UCSD-AML1 (cell line): Measurements from ENCODE around the gene ENOX1.

Source experiments
- DNase-seq: peaks from one replicate; lab custom pipeline; 2025; ENCODE audit not compliant: unreplicated experiment; lab: John Stamatoyannopoulos, UW

Gene ENOX1

DNA sequence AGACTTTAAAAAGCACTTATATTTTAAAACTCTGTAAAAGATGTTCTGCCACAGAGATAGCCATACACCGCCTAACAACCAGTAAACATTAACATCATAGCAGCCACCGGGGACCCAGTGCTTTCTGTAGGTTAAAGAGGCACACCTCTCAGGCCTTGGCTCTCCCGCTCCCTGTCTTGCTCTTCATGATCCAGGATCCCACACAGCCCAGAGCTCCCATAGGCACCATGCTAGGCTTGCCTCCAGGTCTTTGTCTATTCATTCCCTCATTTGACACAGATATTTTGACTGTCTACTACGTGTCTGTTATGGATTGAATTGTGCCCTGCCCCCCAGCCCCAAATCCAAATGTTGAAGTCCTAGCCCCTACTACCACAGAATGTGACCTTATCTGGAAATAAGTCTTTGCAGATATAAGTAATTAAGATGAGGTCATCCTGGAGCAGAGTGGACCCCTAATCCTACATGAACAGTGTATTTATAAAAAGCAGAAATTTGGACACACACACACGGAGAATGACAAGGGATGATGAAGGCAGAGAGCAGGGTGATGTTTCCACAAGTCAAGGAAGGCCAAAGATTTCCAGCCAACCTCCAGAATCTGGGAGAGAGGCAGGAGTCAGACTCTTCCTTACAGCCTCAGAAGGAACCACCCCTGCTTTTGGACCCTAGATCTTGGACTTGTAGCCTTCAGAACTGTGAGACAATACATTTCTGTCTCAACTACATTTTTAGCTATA lies 490.8 kb downstream of the ENOX1 start:
- no peak for DNase-seq

DNA sequence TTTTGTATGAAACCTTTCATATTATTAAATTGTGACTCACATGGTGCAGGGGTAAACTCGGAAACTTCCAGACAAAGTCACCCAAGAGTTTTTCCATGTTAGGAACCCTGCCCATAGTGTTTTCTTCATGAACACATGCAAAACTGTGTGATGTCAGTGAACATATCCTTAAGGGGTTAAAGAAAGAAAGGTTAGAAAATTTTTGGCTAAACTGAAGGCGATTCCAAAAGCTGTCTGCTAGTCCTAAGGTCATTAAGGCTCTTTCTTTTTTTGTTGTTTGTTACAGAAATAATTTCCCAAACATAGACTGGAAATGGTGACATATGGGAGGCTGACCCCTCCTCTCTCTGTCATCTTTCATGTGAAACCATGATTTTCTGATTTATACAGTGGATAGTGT lies 491.5 kb downstream of the ENOX1 start:
- DNase-seq: no peak

DNA sequence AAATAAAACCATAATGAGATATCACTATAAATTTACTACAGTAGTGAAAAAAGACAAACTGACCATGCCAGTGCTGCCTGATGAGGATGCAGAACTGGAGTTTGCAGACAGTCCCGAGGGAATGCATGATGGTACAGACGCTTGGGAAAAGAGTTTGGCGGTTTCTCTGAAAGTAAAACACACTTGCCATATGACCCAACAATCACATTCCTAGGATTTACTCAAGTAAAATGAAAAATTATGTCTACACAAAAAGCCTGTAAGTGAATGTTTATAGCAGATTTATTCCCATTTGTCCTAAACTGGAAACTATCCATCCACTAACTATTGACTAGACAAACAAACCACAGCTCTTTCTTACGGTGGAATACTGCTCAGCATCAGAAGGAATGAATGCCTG lies 492.4 kb downstream of the ENOX1 start:
- no peak for DNase-seq

DNA sequence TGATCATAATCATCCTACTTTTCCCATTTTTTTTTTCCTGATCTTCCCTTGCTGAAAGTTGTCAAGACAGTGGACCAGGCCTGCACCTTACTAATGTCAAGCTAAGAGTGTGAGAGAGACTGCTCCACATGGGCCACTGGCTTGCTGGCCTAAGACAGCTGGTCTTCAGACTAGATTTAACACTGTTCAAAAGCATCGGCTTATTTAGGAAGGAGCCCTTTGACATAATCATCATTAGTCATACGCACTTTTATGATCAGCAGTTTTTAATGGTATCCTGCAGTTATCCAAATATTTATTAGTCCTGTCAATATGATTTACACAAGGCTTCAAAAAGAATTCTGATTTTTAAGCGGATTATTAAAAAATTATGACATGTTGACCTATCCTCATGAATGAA lies 492.8 kb downstream of the ENOX1 start:
- no peak for DNase-seq

DNA sequence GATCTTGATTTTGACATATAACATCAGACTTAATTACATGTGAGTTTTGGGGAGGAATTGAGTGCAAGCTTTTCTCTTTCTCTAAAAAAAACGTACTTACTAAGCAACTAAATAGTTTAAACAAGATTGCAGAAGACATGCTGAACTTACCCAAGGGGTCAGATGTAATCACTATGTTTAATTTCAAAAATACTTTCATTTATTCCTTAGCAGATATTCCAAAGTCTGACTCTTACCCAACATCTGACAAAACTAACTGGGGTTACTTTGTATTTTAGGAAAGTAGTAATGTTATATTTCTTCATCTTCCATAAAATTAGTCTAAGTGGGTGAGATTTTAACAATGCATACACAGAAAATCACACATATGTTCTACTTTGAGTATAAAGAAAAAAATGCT lies 493.2 kb downstream of the ENOX1 start:
- no peak for DNase-seq

DNA sequence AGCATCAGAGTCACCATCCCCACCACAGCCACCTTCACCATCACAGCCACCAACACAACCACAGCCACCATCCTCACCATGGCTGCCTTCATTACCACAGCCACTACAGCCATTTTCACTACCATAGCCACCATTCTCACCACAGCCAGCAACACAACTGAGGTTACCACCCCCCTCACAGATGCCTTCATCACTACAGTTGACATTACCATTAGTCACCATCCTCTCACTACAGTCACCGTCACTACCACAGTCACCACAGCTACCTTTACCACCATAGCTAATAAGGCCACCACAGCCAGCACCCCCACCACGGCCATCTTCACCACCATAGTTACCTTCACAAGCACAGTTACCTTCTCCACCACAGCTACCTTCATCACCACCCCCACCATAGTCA lies 493.8 kb downstream of the ENOX1 start:
- DNase-seq: no peak

DNA sequence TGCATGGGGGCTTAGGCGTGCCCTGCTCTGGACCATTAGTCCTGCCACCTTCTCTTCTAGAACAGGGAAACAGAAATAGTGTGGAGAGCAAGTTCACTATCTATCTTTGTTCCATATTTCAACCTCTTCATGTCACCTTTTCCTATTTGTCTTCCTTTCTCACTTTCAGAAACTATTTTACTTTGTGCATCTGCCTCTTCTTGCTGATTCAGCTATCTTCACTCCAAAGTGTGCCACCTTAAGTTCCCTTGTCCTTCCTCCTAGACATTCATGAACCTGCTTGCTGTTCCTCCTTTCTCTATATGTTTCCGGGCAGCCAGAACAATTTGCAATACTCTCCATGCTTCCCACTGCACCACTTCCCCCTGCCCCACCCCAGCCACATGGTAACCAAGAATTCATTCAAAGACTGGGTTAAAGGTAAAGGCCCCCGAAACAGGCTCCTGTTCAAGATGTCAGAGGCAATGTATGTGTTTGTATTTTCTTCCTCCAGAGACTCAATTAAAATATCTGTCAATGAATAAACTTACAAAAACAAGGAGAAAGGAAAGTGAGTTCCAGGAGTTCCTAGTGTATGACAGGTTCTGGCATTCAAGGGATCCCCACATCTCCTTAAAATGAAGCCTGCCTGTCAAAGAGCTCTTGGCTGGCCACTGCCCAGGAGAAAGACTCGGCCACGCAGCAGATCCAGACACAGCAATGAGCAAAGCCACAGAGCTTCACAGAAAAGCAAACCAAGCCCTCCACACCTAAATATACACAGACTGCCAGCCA lies 495.3 kb downstream of the ENOX1 start:
- no peak for DNase-seq

DNA sequence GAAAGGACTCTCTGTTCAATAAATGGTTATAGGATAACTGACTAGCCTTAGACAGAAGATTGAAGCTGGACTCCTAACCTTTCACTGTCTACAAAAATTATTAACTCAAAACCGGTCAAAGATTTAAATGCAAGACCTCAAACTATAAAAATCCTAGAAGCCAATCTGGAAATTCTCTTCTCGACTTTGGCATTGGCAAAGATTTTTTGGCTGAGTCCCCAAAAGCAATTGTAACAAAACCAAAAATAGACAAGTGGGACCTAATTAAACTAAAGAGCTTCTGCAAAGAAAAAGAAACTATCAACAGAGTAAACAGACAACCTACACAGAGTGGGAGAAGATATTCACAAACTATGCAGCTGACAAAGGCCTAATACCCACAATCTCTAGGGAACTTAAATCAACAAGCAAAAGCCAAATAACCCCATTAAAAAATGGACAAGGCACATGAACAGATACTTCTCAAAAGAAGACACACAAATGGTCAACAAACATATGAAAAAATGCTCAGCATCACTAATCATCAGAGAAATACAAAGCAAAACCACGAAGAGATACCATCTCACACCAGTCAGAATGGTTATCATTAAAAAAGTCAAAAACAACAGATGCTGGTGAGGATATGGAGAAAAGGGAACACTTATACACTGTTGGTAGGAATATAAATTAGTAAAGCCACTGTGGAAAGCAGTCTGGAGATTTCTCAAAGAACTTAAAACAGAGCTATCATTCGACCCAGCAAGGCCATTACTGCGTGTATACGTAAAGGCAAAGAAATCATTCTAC lies 497.1 kb downstream of the ENOX1 start:
- DNase-seq: no peak

DNA sequence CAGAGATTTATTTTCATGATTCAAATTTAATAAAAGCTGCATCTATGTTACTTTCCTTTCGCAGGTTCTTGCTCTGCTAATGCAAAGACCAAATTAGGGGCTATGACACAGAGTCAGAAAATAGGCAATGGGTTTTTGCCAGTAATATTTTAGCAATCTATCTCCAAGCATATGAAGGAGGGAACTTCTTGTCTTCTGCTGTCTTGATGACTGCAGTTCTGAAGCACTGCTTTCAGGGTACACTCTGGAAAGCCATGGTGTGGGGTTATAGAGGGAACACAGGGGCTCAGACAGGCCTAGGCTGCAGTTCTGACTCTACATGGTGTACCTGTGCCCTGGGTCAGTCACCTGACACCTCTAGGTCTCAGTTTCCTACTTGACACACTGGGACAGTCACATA lies 500.0 kb downstream of the ENOX1 start:
- no peak for DNase-seq

DNA sequence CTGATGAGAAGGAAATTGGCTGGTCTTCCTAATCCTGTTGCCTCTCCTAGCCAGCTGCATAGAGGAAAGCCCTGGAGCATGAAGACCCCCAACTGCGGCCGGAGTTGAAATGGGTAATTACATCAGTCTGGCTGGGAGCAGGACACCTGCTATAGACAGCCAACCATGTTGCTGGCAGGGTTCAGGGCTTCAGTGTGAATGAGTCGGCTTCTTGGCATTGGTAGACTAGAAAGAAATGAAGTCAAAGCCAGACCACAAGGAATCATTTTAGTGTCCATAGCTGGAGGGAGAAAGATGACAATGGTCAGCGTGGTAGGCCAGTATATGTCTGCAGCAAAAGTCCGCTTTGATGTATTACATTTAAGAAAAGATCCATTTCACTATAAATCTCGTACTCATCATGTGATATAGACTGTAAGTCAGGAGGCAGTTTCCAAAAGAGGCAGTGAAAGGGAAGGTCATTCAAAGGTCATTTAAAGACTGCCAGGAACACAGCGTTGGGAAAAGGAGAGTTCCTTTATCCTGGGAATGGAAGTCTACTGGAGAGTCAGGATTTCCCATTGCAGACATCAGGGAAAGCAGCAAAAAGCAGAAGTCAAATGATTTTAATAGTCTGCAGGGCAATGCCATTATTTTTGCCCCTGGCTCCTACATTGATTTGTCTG lies 500.7 kb downstream of the ENOX1 start:
- DNase-seq: no peak

DNA sequence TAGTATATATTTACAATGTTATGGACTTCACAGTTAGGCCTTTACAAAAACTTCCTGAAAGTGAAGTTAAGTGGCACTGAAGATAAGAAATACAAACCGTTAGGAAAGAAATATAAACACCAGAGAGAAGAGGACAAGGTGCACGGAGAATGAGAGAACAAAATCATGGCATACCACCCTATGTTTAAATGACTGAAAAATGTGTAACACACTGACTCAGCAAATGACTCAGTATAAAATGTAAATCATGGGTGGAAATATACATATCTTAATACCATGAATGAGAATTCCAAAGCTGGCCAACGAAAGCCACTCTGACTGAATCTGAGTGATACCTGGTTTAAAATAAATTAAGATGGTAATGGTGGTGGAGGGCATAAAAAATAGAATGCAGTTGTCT lies 502.6 kb downstream of the ENOX1 start:
- no peak for DNase-seq

DNA sequence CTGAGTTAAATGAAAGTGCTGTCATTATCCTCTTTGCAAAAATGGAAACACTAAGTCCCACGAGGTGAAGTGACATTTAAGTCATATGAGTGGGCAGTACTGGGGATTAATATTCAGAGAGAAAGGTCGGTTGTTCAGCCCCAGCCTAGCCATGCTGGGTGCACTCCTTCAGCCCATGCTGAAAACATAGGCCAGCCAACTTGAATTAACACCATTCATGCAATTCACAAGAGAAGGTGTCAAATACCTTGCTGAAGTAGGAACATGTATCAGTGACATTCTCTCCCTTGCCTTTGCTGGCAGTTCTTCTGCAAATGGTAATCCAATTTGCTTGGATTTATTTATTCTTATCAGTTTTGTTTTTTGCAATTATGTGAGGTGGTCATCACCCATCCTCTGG lies 507.1 kb downstream of the ENOX1 start:
- DNase-seq: no peak

DNA sequence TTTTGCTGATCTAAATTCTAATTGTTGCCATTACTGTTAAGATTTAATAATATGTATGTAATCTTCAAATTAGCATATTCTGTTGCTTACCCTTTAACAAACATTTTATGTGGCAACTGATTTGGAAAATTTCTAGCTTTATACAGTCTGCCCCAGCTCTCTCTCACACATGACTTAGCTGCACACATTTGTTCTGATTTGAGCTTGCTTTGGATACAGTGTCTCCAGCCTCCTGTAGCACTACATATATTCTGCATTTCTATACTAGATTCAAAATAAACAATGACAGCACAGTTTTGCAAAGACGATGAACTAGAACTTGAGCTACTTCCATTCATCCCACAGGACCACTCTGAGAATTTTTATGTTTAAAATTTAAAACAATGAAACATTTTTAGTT lies 508.6 kb downstream of the ENOX1 start:
- no peak for DNase-seq

DNA sequence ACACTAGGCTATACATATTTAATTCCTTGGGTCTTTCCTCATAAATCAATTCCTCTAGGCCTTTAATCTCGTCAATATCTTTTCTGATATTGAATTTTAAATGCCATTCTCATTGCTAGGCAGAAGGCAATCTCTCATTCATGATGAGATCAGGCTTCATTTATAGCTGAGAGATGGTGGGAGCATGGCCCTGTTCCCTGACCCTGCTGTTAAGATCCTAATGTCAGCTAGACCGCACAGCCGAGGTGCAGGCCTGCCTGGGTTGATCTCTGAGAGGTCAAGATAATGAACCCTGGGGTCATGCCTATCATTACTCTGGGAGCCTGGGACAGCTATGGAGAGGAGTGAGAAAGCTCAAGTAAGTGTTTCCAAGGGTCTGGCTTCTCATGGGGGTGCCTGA lies 509.6 kb downstream of the ENOX1 start:
- no peak for DNase-seq

DNA sequence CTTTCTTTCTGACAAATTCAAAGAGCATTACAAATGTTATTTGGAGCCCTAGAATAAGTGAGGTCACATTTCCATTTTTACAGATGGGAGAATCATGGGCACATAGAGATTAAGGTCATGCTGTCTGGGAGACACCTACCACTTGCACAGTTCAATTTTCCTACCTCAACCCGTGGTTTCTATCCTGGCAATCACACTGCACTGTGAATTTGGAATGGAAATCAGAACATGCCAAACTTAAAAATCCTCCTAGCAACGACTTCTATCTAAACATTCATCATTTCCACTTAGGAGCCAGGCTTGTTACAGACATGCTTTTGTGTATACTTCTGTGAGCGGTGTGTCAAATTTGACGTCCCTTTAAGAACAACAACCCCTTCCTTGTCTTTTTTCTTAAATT lies 511.9 kb downstream of the ENOX1 start:
- no peak for DNase-seq

DNA sequence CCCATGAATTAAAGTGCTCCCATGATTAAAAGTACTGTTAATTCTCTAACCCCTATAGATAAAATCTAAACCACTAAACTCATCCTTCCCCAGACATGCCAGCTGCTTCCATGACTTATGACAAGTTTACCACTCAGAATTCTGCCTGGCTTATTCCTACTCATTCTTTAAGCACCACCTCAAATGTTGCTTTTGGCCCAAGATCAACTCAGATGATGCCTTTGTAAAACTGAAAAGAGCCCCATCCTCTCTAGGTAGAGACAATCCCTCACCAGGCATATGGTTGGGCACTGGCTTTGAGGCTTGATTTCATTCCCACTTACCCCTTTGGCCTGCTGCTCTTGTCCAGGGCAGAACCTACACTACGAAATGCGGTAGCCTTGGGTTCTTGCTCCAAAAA lies 513.4 kb downstream of the ENOX1 start:
- no peak for DNase-seq

DNA sequence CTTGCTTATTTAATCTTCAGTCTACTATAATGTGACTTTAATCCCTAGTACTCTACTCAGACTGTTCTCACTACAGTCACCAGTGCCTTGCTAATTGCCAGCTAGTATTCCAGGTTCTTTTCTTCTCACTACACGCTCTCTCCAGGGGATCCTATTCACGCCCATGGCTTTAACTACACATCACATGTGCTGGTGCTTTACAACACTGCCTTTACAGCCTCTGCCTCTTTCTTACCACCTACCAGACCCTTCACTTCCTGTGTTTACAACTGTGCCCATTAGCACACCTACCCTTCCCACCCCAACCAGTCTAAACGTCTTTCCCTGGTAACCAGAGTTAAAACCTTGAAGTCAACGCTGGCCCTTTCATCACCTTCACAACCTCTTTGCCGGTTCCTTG lies 513.9 kb downstream of the ENOX1 start:
- no peak for DNase-seq

DNA sequence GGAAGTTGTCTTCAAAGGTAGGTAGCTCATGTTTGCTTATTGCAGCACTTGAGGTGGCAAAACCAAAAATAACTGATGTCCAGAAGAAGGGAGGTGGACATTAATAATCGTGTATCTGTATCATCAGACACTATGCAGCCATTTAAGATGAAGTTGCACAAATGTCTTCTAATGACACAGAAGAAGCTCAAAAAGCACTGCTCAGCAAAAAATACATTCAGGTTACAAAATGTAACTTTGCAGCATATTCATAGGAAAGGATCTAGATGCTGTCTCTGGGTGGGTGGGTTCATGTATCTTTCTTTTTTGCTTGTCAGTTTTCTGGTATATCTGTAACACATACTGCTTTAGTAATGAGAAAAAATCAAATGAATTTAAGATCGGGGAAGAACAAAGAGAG lies 515.6 kb downstream of the ENOX1 start:
- DNase-seq: no peak

DNA sequence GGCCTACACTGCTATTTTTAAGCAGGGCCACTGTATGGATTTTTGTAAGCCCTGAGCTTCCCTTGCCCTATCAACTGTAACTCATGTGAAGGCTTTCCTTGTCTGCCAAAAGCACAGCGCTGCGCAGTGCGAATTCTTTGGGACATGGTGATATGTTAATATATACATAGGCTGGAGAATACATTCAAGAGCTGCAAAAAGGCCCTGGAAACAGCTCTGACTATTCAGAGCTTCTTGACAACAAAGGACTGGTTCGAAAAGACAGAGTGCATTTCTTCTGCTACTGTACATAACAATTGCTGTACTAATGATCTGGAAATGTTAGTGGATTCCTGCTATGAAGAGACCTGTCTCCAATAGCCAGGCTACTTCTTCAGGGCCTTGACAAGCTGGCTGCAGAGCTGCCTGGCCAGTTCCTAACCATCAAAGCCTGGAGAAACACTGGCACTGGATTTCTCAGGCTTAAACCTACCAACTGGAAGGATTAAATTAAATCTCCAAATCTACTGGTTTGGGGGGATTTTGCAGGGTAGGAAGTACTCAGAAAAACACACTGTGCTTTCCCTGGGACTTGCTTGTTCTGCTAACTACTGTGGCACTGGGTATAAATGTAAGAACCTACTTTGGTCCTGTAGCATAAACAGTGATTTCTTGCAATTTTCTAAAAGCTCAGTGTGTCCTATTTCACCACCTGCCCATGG lies 516.5 kb downstream of the ENOX1 start:
- DNase-seq: no peak

DNA sequence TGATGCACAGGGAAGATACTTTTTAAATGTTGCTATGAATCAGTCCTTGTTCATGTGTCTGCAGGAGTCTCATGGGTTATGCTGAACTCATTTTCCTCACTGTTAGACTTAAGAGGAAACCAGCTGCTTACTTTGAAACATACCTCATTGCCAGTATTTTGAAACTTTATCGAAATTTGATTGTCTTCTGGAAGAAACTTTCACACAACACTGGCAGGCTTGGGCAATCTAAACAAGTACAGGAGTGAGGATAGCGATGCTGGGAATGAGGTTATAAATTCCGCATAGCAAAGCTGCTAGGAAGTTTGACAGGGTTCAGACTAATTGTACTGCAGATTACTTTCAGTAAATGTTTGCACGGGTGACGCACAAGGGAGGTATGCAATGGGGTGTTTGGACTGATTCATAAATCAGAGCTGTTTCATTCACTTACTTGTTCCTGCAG lies 517.7 kb downstream of the ENOX1 start:
- DNase-seq: no peak

DNA sequence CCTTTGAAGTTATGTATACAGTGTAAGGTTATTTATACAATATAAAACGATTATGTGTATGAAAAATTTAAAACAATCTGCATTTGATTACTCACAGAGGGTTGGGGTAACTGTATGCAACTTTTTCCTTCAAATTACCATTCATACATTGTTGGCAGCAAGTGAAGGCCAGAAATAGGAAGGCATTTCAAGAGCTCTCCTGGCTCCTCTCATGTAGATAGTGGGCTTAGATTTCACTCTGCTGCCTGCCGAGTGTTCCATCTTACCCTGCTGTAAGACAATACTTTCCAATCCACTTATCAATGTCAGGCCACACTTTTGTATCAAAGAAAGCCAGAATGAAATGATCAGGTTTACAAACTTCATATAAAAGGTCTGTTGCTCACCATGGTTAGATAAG lies 518.1 kb downstream of the ENOX1 start:
- no peak for DNase-seq
